Mesenchymal stem cell (in vitro differentiated cells and primary cell): Measurements from ENCODE around the gene BAHD1.
A peak's percentile ranks its signal among the peaks of the same experiment; 100 is the strongest.

Experiments used
- DNase-seq: peaks from one replicate; pipeline ENCODE4 v3.0.0-alpha.2; 2013
- H2AFZ ChIP-seq: one replicate; pipeline ENCODE4 v1.6.1; 2013; ENCODE audit warnings: low read depth, mild to moderate bottlenecking, control low read depth, inconsistent platforms, low read length, moderate library complexity
- H2AK5ac ChIP-seq: 2 replicates; pipeline ENCODE4 v1.6.1; 2013; ENCODE audit warnings: low read length, moderate library complexity, mild to moderate bottlenecking, inconsistent platforms; ENCODE audit not compliant: severe bottlenecking
- H2BK120ac ChIP-seq: one replicate; pipeline ENCODE4 v1.6.1; 2013; ENCODE audit warnings: low read depth, mild to moderate bottlenecking, inconsistent platforms, low read length, moderate library complexity
- H2BK12ac ChIP-seq, 2 experiments: one replicate each; pipeline ENCODE4 v1.6.1; 2013; ENCODE audit warnings: inconsistent platforms in 2 of 2, low read length in 2 of 2, mild to moderate bottlenecking in 2 of 2, moderate library complexity in 2 of 2, control low read depth in 1 of 2
- H2BK15ac ChIP-seq: one replicate; pipeline ENCODE4 v1.6.1; 2013; ENCODE audit warnings: mild to moderate bottlenecking, low read depth, inconsistent platforms; ENCODE audit not compliant: poor library complexity, severe bottlenecking
- H2BK5ac ChIP-seq: 2 replicates; pipeline ENCODE4 v1.6.1; 2013; ENCODE audit warnings: low read depth, mild to moderate bottlenecking, low read length, control low read depth, inconsistent platforms; ENCODE audit not compliant: poor library complexity, severe bottlenecking
- H3K14ac ChIP-seq, 2 experiments: one replicate each; pipeline ENCODE4 v1.6.1; 2013; ENCODE audit warnings: inconsistent platforms in 2 of 2, low read length in 2 of 2, control low read depth in 1 of 2, mild to moderate bottlenecking in 1 of 2, moderate library complexity in 1 of 2
- H3K18ac ChIP-seq, 2 experiments: one replicate each; pipeline ENCODE4 v1.6.1; 2013; ENCODE audit warnings: inconsistent platforms in 2 of 2, low read length in 2 of 2, control low read depth in 1 of 2, low read depth in 1 of 2, mild to moderate bottlenecking in 1 of 2
- H3K23ac ChIP-seq, 2 experiments: one replicate each; pipeline ENCODE4 v1.6.1; 2013; ENCODE audit warnings: inconsistent platforms in 2 of 2, low read length in 2 of 2, mild to moderate bottlenecking in 2 of 2, moderate library complexity in 2 of 2, control low read depth in 1 of 2
- H3K27ac ChIP-seq: 2 replicates; pipeline ENCODE4 v1.5.1; 2013; ENCODE audit warnings: mild to moderate bottlenecking, moderate library complexity, low read length, control low read depth, inconsistent platforms; ENCODE audit not compliant: poor library complexity, severe bottlenecking
- H3K27me3 ChIP-seq, 2 experiments: 2 replicates each; pipeline versions ENCODE4 v1.6.1 to v1.7.0; 2013; ENCODE audit warnings: low read length in 2 of 2, mild to moderate bottlenecking in 2 of 2, moderate library complexity in 2 of 2, control low read depth in 1 of 2, inconsistent platforms in 1 of 2; ENCODE audit not compliant: control insufficient read depth in 1 of 2, insufficient read depth in 1 of 2
- H3K36me3 ChIP-seq, 2 experiments: 2 replicates each; pipeline versions ENCODE4 v1.6.1 to v1.7.0; 2013; ENCODE audit warnings: low read length in 2 of 2, control low read depth in 1 of 2, inconsistent platforms in 1 of 2, low read depth in 1 of 2, mild to moderate bottlenecking in 1 of 2; ENCODE audit not compliant: insufficient read depth in 2 of 2, control insufficient read depth in 1 of 2
- H3K4ac ChIP-seq, 2 experiments: one replicate each; pipeline ENCODE4 v1.6.1; 2013; ENCODE audit warnings: inconsistent platforms in 2 of 2, low read length in 2 of 2, mild to moderate bottlenecking in 2 of 2, moderate library complexity in 2 of 2, control low read depth in 1 of 2, low read depth in 1 of 2
- H3K4me1 ChIP-seq: 2 replicates; pipeline ENCODE4 v1.6.1; 2013; ENCODE audit warnings: low read depth, low read length, control low read depth; ENCODE audit not compliant: control insufficient read depth, insufficient read depth
- H3K4me2 ChIP-seq: 2 replicates; pipeline ENCODE4 v1.6.1; 2013; ENCODE audit warnings: low read length, mild to moderate bottlenecking, inconsistent platforms; ENCODE audit not compliant: poor library complexity, severe bottlenecking
- H3K4me3 ChIP-seq, 2 experiments: 2 replicates each; pipeline versions ENCODE4 v1.5.1 to v1.7.0; 2013; ENCODE audit warnings: low read length in 2 of 2, mild to moderate bottlenecking in 2 of 2, control low read depth in 1 of 2, low read depth in 1 of 2; ENCODE audit not compliant: insufficient read depth in 1 of 2
- H3K79me1 ChIP-seq: replicated peaks from 2 replicates; pipeline ENCODE4 v1.6.1; 2013; ENCODE audit warnings: mild to moderate bottlenecking, control low read depth, low read length, inconsistent platforms; ENCODE audit not compliant: poor library complexity, severe bottlenecking
- H3K9ac ChIP-seq: 2 replicates; pipeline ENCODE4 v1.7.0; 2013; ENCODE audit warnings: mild to moderate bottlenecking, low read length, moderate library complexity
- H3K9me3 ChIP-seq: 2 replicates; pipeline ENCODE4 v1.7.0; 2013; ENCODE audit warnings: mild to moderate bottlenecking, low read length; ENCODE audit not compliant: control insufficient read depth
- H4K8ac ChIP-seq: one replicate; pipeline ENCODE4 v1.6.1; 2013; ENCODE audit warnings: inconsistent platforms, mild to moderate bottlenecking, low read length, moderate library complexity
- H4K91ac ChIP-seq: one replicate; pipeline ENCODE4 v1.6.1; 2013; ENCODE audit warnings: mild to moderate bottlenecking, low read length, inconsistent platforms
- WGBS: methylation state at CpG from one replicate; pipeline ENCODE4 v1.1.7; 2013; ENCODE audit warnings: mixed read lengths; 5-methylcytosine and 5-hydroxymethylcytosine counted together

BAHD1 gene

DNA sequence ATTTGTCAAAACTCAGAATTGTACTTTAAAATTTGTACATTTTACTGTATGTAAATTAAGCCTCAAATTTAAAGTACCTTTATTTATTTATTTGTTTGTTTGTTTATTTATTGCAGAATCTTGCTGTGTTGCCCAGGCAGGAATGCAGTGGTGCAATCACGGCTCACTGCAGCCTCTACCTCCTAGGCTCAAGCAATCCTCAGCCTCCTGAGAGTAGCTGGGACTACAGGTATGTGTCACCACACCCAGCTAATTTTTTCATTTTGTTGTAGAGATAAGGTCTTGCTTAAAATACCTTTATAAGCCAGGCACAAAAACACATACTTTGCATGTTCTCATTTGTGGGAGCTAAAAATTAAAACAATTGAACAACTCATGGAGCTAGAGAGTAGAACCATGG lies 67.5 kb downstream of the BAHD1 start:
- no peak overlapping the region for H3K4ac ChIP-seq
- H3K18ac ChIP-seq: no peak overlapping the region
- no peak overlapping the region for H3K9ac ChIP-seq
- no peaks in the 10 kb centered on the region for H3K79me1 ChIP-seq
- no peak overlapping the region for H2BK120ac ChIP-seq
- no peak overlapping the region for H4K8ac ChIP-seq
- no peak for DNase-seq
- no peak overlapping the region for H3K4me3 ChIP-seq
- no CpG with 5 or more reads among the region's 1 CpG for WGBS
- H3K36me3 ChIP-seq: no peaks in the 10 kb centered on the region
- no peak overlapping the region for H2AFZ ChIP-seq
- H2BK12ac ChIP-seq: no peak overlapping the region
- no peak overlapping the region for H3K27ac ChIP-seq
- no peaks in the 10 kb centered on the region for H3K9me3 ChIP-seq
- H3K27me3 ChIP-seq: peaks cover 14 to 26% of the 10 kb centered on the region in 2 experiments
- no peak overlapping the region for H4K91ac ChIP-seq
- no peak overlapping the region for H2AK5ac ChIP-seq
- no peak overlapping the region for H2BK15ac ChIP-seq
- no peak overlapping the region for H2BK5ac ChIP-seq
- peaks cover 17% of the 10 kb centered on the region for H3K4me1 ChIP-seq
- no peak overlapping the region for H3K14ac ChIP-seq
- no peak overlapping the region for H3K23ac ChIP-seq
- H3K4me2 ChIP-seq: no peak overlapping the region

DNA sequence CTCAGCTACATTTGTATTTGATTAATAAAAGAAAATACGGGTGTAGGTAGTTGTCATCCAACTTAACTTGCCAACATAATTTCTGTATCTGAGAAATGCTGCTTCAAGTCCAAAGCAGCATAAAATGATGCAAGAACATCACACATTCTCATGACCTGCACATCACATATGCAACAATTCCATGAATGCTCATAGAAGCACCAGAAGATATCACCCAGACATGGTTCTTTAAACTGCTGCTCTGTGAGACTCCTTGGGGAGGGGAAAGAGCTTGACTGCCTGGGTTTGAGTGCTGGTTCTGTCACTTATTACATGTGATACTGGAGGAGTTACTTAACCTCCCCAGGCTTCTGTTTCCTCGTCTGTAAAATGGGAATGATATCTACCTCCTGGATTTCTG lies 69.4 kb downstream of the BAHD1 start:
- peaks cover 14 to 23% of the 10 kb centered on the region in 2 experiments for H3K27me3 ChIP-seq
- H2BK12ac ChIP-seq: no peak overlapping the region
- no peaks in the 10 kb centered on the region for H3K79me1 ChIP-seq
- no peak overlapping the region for H2AFZ ChIP-seq
- no peak overlapping the region for H3K18ac ChIP-seq
- no peak overlapping the region for H3K4ac ChIP-seq
- H2AK5ac ChIP-seq: no peak overlapping the region
- no peaks in the 10 kb centered on the region for H3K9me3 ChIP-seq
- 94% methylated on average over 2 of the region's 2 CpGs for WGBS
- H2BK5ac ChIP-seq: no peak overlapping the region
- no peak overlapping the region for H3K4me3 ChIP-seq
- no peak overlapping the region for H2BK15ac ChIP-seq
- peaks cover 17% of the 10 kb centered on the region for H3K4me1 ChIP-seq
- no peak overlapping the region for H3K27ac ChIP-seq
- H2BK120ac ChIP-seq: no peak overlapping the region
- H4K91ac ChIP-seq: no peak overlapping the region
- H3K23ac ChIP-seq: no peak overlapping the region
- H3K14ac ChIP-seq: no peak overlapping the region
- H3K9ac ChIP-seq: no peak overlapping the region
- no peaks in the 10 kb centered on the region for H3K36me3 ChIP-seq
- no peak for DNase-seq
- no peak overlapping the region for H3K4me2 ChIP-seq
- H4K8ac ChIP-seq: no peak overlapping the region

DNA sequence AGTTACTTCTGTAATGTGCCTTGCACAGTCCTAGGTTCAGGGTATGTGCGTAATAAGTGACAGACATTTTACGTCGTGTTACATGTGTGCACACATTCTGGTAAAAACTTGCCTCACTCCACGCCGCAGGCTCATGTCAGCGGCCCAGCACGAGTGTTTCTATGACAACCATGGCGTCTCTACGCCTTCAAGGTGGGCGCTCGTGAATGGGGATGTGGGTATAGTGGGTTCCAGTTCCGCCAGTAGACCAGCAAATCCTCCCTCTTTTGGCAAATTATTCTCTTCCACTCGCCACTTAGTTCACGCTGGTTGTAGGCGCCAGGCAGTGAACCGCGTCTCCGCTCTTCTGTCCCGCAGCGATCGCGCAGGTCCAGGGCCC lies 70.3 kb downstream of the BAHD1 start:
- Histone ChIP-seq H3K27ac (no peak overlapping the region), H3K36me3 (no peaks in the 10 kb centered on the region), H3K4ac (no peak overlapping the region), H3K9me3 (no peaks in the 10 kb centered on the region), H2BK5ac (no peak overlapping the region), H2BK15ac (no peak overlapping the region), H3K79me1 (no peaks in the 10 kb centered on the region), H3K4me1 (peaks cover 17% of the 10 kb centered on the region), H2AFZ (peak overlapping the region; percentile 15), H3K18ac (no peak overlapping the region), H3K14ac (no peak overlapping the region), H3K27me3 (peaks cover 14 to 23% of the 10 kb centered on the region in 2 experiments), H2AK5ac (no peak overlapping the region), H4K8ac (peak overlapping the region; percentile 86), H3K4me2 (peak overlapping the region; percentile 100), H4K91ac (peak overlapping the region; percentile 55), H2BK12ac (peak overlapping the region in 1 of 2 experiments; percentile 6), H2BK120ac (no peak overlapping the region), H3K9ac (peak overlapping the region; percentile 71), H3K4me3 (peak overlapping the region; percentile 65 to 78), H3K23ac (peak overlapping the region in 1 of 2 experiments; percentile 23)
- no peak for DNase-seq
- 34% methylated on average over 22 of the region's 22 CpGs for WGBS

DNA sequence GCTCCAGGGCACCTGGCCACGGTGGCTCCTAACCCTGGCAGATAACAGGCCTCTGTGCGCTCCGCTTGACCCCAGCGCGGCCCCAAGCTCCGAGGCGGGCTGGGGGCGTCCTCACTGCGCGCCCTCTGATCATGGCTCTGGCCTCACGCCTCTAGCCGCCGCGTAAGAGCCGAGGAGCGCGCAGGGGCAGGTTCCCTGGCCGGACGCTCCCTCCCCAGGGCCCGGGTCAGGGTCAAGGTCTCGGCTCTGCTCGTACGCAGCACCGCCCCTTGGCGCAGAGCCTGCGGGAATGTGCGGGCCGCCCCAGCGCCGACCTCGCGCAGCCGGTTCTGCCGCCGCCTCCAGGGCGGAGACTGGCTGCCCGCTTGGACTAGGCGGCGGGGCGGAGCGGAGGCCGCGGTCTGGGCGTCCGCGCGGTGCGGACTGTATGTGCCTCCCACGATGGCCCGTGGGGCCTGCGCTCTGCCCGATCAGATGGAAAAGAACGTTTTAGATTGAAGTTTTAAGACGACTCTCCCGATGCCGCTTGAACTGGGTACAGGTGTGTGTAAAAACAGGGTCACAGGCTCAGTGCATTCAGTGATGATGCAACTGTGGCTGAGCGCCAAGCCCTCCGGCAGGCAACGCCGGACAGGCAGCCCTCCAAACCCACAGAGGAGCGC lies 70.8 kb downstream of the BAHD1 start:
- peak overlapping the region; percentile 15 for H2AFZ ChIP-seq
- no peak overlapping the region for H3K4ac ChIP-seq
- peak overlapping the region; percentile 65 to 78 for H3K4me3 ChIP-seq
- H3K4me2 ChIP-seq: peak overlapping the region; percentile 100
- no peak overlapping the region for H2AK5ac ChIP-seq
- peak overlapping the region; percentile 86 for H4K8ac ChIP-seq
- H3K79me1 ChIP-seq: no peaks in the 10 kb centered on the region
- H3K27me3 ChIP-seq: peaks cover 14 to 23% of the 10 kb centered on the region in 2 experiments
- 4% methylated on average over 54 of the region's 61 CpGs for WGBS
- H3K4me1 ChIP-seq: peaks cover 17% of the 10 kb centered on the region
- H3K14ac ChIP-seq: no peak overlapping the region
- H3K18ac ChIP-seq: peak overlapping the region in 1 of 2 experiments; percentile 39
- no peak overlapping the region for H3K27ac ChIP-seq
- H2BK5ac ChIP-seq: no peak overlapping the region
- H2BK12ac ChIP-seq: peak overlapping the region in 1 of 2 experiments; percentile 6
- no peaks in the 10 kb centered on the region for H3K9me3 ChIP-seq
- H2BK120ac ChIP-seq: no peak overlapping the region
- peak overlapping the region in 1 of 2 experiments; percentile 14 for H3K23ac ChIP-seq
- peak; percentile 57 for DNase-seq
- H4K91ac ChIP-seq: peak overlapping the region; percentile 55
- H3K36me3 ChIP-seq: no peaks in the 10 kb centered on the region
- peak overlapping the region; percentile 71 for H3K9ac ChIP-seq
- peak overlapping the region; percentile 12 for H2BK15ac ChIP-seq
